Fibroblast of mammary gland (primary cell): Measurements from ENCODE around the gene FAM209B.
"Not testable (repeated sequence)": the region's sequence is repeated elsewhere in the genome, so short reads cannot be mapped to it uniquely, and the experiment has no call there.

Experiments used
- DNase-seq: peaks from one replicate; pipeline ENCODE4 v3.0.0-alpha.2; 2010; ENCODE audit warnings: low read depth
- H3K4me3 ChIP-seq: 2 replicates; pipeline ENCODE4 v1.5.1; 2011; ENCODE audit warnings: low read depth, mild to moderate bottlenecking, low read length, moderate library complexity; ENCODE audit not compliant: control insufficient read depth
- CTCF ChIP-seq: conservative IDR thresholded peaks from 2 replicates; pipeline ENCODE4 v1.5.1; 2011; ENCODE audit warnings: low read depth, low read length, inconsistent platforms; ENCODE audit not compliant: control insufficient read depth, insufficient read depth

The FAM209B gene

GRCh38 chr20:56532946-56533345 lies at the start of gene FAM209B:
Gene FAM209B (plus strand): TSS chr20:56533246. CDS start chr20:56533342, 96 bp downstream.
- DNase-seq, H3K4me3 ChIP-seq: not testable (repeated sequence)

GRCh38 chr20:56483970-56484369 lies 49.1 kb upstream of the FAM209B start:
- no peak for TF ChIP-seq CTCF
- DNase-seq: no peak
- no peak overlapping the region for H3K4me3 ChIP-seq

GRCh38 chr20:56487216-56487615 lies 45.8 kb upstream of the FAM209B start:
- no peak for DNase-seq
- no peak for TF ChIP-seq CTCF
- H3K4me3 ChIP-seq: no peak overlapping the region

- no peak overlapping the region for H3K4me3 ChIP-seq
- TF ChIP-seq CTCF: no peak
- no peak for DNase-seq
Observed at GRCh38 chr20:56488566-56488965, 44.5 kb upstream of the FAM209B start.

- DNase-seq: no peak
- no peak overlapping the region for H3K4me3 ChIP-seq
- TF ChIP-seq CTCF: no peak
Observed at GRCh38 chr20:56501116-56501515, 31.9 kb upstream of the FAM209B start.

GRCh38 chr20:56503916-56504315 lies 29.1 kb upstream of the FAM209B start:
- TF ChIP-seq CTCF: no peak
- no peak overlapping the region for H3K4me3 ChIP-seq
- DNase-seq: no peak

- peak; percentile 4 for DNase-seq
- TF ChIP-seq CTCF: peak; percentile 51
- no peak overlapping the region for H3K4me3 ChIP-seq
Observed at GRCh38 chr20:56504373-56505005, 28.6 kb upstream of the FAM209B start.
